Keratinocyte (primary cell): ENCODE results near the gene MCUR1. TPM values are rescaled to one million over a fixed set of nuclear protein-coding genes. Genes with fewer than 3 reads are reported as not detected.
"Not testable (repeated sequence)": the region's sequence is repeated elsewhere in the genome, so short reads cannot be mapped to it uniquely, and the experiment has no call there.

Experiments
- DNase-seq: peaks from one replicate; pipeline ENCODE4 v3.0.0-alpha.2; 2011; ENCODE audit warnings: low read depth, missing footprints, low spot score
- FAIRE-seq: peaks from 2 replicates; lab custom pipeline; 2011; peaks lifted over from hg19 to GRCh38; lab: Jason Lieb, UNC
- H2AFZ ChIP-seq: 2 replicates; pipeline ENCODE4 v1.6.0; 2012; ENCODE audit warnings: low read length, control low read depth, inconsistent platforms; ENCODE audit not compliant: control insufficient read depth
- H3K27ac ChIP-seq: 2 replicates; pipeline ENCODE4 v1.5.1; 2011; ENCODE audit warnings: low read length; ENCODE audit not compliant: control insufficient read depth, insufficient read depth
- H3K27me3 ChIP-seq: 3 replicates; pipeline ENCODE4 v1.6.0; 2011; ENCODE audit warnings: low read length; ENCODE audit not compliant: control insufficient read depth, insufficient read depth; ENCODE audit errors: extremely low read depth
- H3K36me3 ChIP-seq, 2 experiments: 2 replicates in 1 of 2; 3 replicates in 1 of 2; pipeline ENCODE4 v1.5.1; 2011; ENCODE audit warnings: low read length in 2 of 2, mild to moderate bottlenecking in 1 of 2; ENCODE audit not compliant: control insufficient read depth in 2 of 2, insufficient read depth in 2 of 2; ENCODE audit errors: extremely low read depth in 1 of 2
- H3K4me1 ChIP-seq: 3 replicates; pipeline ENCODE4 v1.5.1; 2011; ENCODE audit warnings: low read length; ENCODE audit not compliant: control insufficient read depth, insufficient read depth; ENCODE audit errors: extremely low read depth
- H3K4me2 ChIP-seq: 3 replicates; pipeline ENCODE4 v1.6.0; 2011; ENCODE audit warnings: low read depth, low read length; ENCODE audit not compliant: control insufficient read depth, insufficient read depth; ENCODE audit errors: extremely low read depth
- H3K4me3 ChIP-seq, 3 experiments: fragments of 200-600 bp in 1 of 3; sonication (generic) in 1 of 3; 2 replicates in 2 of 3; 3 replicates in 1 of 3; pipeline ENCODE4 v1.5.1; 2011 to 2016; ENCODE audit warnings: low read length in 3 of 3, mild to moderate bottlenecking in 3 of 3, control low read depth in 2 of 3, inconsistent platforms in 1 of 3, low read depth in 1 of 3, mixed read lengths in 1 of 3, mixed run types in 1 of 3, moderate library complexity in 1 of 3; ENCODE audit not compliant: control insufficient read depth in 2 of 3, insufficient read depth in 2 of 3; ENCODE audit errors: extremely low read depth in 1 of 3
- H3K79me2 ChIP-seq: 2 replicates; pipeline ENCODE4 v1.6.0; 2012; ENCODE audit warnings: low read length; ENCODE audit not compliant: control insufficient read depth, insufficient read depth
- H3K9ac ChIP-seq: 3 replicates; pipeline ENCODE4 v1.6.0; 2011; ENCODE audit warnings: low read length; ENCODE audit not compliant: control insufficient read depth, insufficient read depth; ENCODE audit errors: extremely low read depth
- H3K9me1 ChIP-seq: 3 replicates; pipeline ENCODE4 v1.6.0; 2011; ENCODE audit warnings: low read length; ENCODE audit not compliant: control insufficient read depth, insufficient read depth; ENCODE audit errors: extremely low read depth
- H3K9me3 ChIP-seq: 2 replicates; pipeline ENCODE4 v1.5.1; 2012; ENCODE audit warnings: low read depth, low read length; ENCODE audit not compliant: control insufficient read depth
- H4K20me1 ChIP-seq: 3 replicates; pipeline ENCODE4 v1.6.0; 2011; ENCODE audit warnings: low read length; ENCODE audit not compliant: control insufficient read depth, insufficient read depth; ENCODE audit errors: extremely low read depth
- EZH2 ChIP-seq: IDR thresholded peaks from one replicate; pipeline ENCODE4 v1.6.1; 2012; ENCODE audit warnings: inconsistent platforms, mild to moderate bottlenecking, low read length, moderate library complexity
- dilution Hi-C: fragments of 300-500 bp; cut with MboI; formaldehyde crosslinking; loops from one replicate; pipeline ENCODE4 v1.7.0; 2020; ENCODE audit warnings: low sequenced_read_pairs; ENCODE audit not compliant: extremely low pct_ligation_motif_present
- polyA minus RNA-seq, 3 experiments: library from RNA; depleted of rRNA, polyadenylated mRNA; stranded (reverse); fragments of >200 nt; gene quantifications; 1 replicate in 1 of 3; 2 replicates in 1 of 3; 3 replicates in 1 of 3; pipeline ENCODE4 v1.2.3, GENCODE V29; 2011
- polyA plus RNA-seq, 5 experiments: library from polyadenylated mRNA; depleted of rRNA in 3 of 5; stranded (reverse) in 3 of 5; stranded (forward) in 1 of 5; unstranded in 1 of 5; fragments of >200 nt; gene quantifications; 1 replicate in 1 of 5; 2 replicates in 3 of 5; 3 replicates in 1 of 5; pipeline versions ENCODE4 v1.2.1 to v1.2.3, GENCODE V29; 2011 to 2012; ENCODE audit warnings: missing spikeins in 2 of 5, low read depth in 1 of 5, low replicate concordance in 1 of 5
- TF ChIP-seq, protein P1 (sequence below), 3 experiments: IDR thresholded peaks in 1 of 3; conservative IDR thresholded peaks in 1 of 3; optimal IDR thresholded peaks in 1 of 3; 2 replicates in 2 of 3; 3 replicates in 1 of 3; pipeline versions ENCODE3 to v1.5.1; 2011; ENCODE audit warnings: low read length in 3 of 3, mild to moderate bottlenecking in 3 of 3, moderate library complexity in 2 of 3, control low read depth in 1 of 3, inconsistent platforms in 1 of 3; ENCODE audit not compliant: insufficient read depth in 2 of 3; ENCODE audit errors: extremely low read depth in 1 of 3

Gene MCUR1, protein sequence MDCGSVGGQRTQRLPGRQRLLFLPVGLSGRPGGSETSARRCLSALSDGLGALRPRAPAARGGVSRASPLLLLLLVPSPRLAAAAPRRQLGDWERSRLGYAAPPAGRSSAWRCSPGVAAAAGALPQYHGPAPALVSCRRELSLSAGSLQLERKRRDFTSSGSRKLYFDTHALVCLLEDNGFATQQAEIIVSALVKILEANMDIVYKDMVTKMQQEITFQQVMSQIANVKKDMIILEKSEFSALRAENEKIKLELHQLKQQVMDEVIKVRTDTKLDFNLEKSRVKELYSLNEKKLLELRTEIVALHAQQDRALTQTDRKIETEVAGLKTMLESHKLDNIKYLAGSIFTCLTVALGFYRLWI
- 8.3 to 15.3 TPM (median 12.2 TPM) in 3 replicates for polyA plus RNA-seq
- 41.0 TPM for polyA plus RNA-seq (2011; ENCODE audit: low read depth)
- polyA plus RNA-seq (2011; cell fraction: cytosol; rRNA removed) = 9.6 and 15.4 TPM in 2 replicates
- polyA plus RNA-seq (2011; cell fraction: nucleus; rRNA removed) = 5.6 and 6.3 TPM in 2 replicates
- 11.7 and 13.1 TPM in 2 replicates for polyA plus RNA-seq (2012; ENCODE audit: low replicate concordance)
- 5.1 to 9.4 TPM (median 5.8 TPM) in 3 replicates for polyA minus RNA-seq
- polyA minus RNA-seq (2011; cell fraction: cytosol; rRNA and poly(A)+ RNA removed) = 9.4 TPM
- polyA minus RNA-seq (2011; cell fraction: nucleus; rRNA and poly(A)+ RNA removed) = 3.4 and 4.4 TPM in 2 replicates

DNA sequence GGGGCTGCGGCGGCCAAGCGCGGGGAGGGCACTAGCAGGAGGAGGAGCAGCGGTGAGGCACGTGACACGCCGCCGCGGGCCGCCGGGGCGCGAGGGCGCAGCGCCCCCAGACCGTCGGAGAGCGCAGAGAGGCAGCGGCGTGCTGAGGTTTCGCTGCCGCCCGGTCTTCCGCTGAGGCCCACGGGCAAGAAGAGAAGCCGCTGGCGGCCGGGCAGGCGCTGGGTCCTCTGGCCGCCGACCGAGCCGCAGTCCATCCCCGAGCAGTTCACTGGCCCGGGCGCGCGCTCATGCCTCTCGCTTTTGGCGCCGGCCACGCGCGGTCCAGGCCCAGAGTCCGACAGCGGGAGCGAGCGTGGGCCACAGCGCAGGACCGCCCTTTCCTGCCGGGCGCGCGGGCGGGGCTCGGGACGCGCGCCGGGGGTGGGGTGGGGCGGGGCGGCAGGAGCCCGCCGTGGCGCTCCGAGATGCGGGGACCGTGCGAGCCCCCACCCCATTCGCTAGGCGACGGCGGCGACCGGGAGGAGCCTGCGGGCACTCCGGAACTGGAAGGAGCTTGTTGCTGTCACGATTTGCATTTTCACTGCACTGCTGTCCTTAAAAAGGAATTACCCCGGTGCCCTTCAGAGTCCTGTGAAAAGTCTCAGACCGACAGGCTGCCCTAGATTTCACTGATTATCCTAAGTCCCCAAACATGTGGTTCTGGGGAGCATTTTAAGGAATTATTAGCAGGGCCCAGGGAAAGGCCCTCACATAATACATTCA lies at the start of gene MCUR1:
TSS of gene MCUR1 (minus strand) at position 382 of the 762 bp plus-strand sequence. CDS start at position 254, 128 bp downstream.
- dilution Hi-C loops = no loop called here
- Histone ChIP-seq H3K27me3 (no peaks in the 10 kb centered on the region), H3K79me2 (peaks cover 30% of the 10 kb centered on the region), H3K9me1 (no peaks in the 10 kb centered on the region), H2AFZ (peak within 1 kb of the TSS; percentile 85), H3K4me2 (peak within 1 kb of the TSS; percentile 93), H4K20me1 (no peaks in the 10 kb centered on the region), H3K27ac (peak within 1 kb of the TSS; percentile 78), H3K4me3 (peak within 1 kb of the TSS; percentile 83 to 93 (median 93)), H3K9me3 (no peaks in the 10 kb centered on the region), H3K36me3 (no peaks in the 10 kb centered on the region), H3K9ac (peak within 1 kb of the TSS; percentile 83), H3K4me1 (peaks cover 18% of the 10 kb centered on the region)
- DNase-seq (no peak), FAIRE-seq (no peak)
- TF ChIP-seq, protein P1, sequence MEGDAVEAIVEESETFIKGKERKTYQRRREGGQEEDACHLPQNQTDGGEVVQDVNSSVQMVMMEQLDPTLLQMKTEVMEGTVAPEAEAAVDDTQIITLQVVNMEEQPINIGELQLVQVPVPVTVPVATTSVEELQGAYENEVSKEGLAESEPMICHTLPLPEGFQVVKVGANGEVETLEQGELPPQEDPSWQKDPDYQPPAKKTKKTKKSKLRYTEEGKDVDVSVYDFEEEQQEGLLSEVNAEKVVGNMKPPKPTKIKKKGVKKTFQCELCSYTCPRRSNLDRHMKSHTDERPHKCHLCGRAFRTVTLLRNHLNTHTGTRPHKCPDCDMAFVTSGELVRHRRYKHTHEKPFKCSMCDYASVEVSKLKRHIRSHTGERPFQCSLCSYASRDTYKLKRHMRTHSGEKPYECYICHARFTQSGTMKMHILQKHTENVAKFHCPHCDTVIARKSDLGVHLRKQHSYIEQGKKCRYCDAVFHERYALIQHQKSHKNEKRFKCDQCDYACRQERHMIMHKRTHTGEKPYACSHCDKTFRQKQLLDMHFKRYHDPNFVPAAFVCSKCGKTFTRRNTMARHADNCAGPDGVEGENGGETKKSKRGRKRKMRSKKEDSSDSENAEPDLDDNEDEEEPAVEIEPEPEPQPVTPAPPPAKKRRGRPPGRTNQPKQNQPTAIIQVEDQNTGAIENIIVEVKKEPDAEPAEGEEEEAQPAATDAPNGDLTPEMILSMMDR (optimal IDR thresholded peaks at IDR 0.05 in 1 of 3, IDR thresholded peaks at IDR 0.05 in 1 of 3, conservative IDR thresholded peaks at IDR 0.05 in 1 of 3; ENCODE audit: extremely low read depth in 1 of 3, insufficient read depth in 2 of 3, low read length in 3 of 3) = peak in 1 of 3 experiments; percentile 59
- TF ChIP-seq EZH2 = no peak

DNA sequence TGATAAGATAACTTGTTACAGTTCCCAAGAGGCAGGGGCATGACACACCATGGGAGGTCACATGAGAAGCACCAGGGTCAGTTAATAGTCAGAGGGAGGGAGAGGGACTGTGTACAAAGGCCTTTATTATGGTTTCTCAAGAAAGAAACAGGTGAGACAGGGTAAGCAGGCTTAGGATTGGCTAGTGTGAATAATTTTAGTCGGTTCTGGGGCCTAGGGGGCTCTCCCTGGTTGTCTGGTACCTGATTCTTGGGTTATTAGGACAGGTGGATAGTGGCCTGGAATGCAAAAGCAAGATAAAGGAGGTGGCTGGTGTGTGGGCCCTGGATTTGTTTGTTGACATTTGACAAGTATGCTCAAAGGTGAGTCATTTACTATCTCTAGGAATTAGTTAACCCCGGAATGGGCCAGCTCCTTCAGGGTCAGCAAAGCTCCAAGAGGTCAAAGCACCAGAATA lies 49.4 kb upstream of the MCUR1 start:
- Histone ChIP-seq H3K79me2 (no peaks in the 10 kb centered on the region), H3K9me1 (no peaks in the 10 kb centered on the region), H3K4me1 (no peaks in the 10 kb centered on the region), H4K20me1 (no peaks in the 10 kb centered on the region), H3K27me3 (peaks cover 6% of the 10 kb centered on the region), H3K4me2 (no peak overlapping the region), H3K9ac (no peak overlapping the region), H2AFZ (no peak overlapping the region), H3K9me3 (no peaks in the 10 kb centered on the region), H3K36me3 (no peaks in the 10 kb centered on the region), H3K27ac (no peak overlapping the region), H3K4me3 (no peak overlapping the region)
- DNase-seq (no peak), FAIRE-seq (no peak)
- dilution Hi-C loops = no loop called here
- TF ChIP-seq, protein P1 (optimal IDR thresholded peaks at IDR 0.05 in 1 of 3, IDR thresholded peaks at IDR 0.05 in 1 of 3, conservative IDR thresholded peaks at IDR 0.05 in 1 of 3; ENCODE audit: extremely low read depth in 1 of 3, insufficient read depth in 2 of 3, low read length in 3 of 3) = no peak
- TF ChIP-seq EZH2 = no peak

DNA sequence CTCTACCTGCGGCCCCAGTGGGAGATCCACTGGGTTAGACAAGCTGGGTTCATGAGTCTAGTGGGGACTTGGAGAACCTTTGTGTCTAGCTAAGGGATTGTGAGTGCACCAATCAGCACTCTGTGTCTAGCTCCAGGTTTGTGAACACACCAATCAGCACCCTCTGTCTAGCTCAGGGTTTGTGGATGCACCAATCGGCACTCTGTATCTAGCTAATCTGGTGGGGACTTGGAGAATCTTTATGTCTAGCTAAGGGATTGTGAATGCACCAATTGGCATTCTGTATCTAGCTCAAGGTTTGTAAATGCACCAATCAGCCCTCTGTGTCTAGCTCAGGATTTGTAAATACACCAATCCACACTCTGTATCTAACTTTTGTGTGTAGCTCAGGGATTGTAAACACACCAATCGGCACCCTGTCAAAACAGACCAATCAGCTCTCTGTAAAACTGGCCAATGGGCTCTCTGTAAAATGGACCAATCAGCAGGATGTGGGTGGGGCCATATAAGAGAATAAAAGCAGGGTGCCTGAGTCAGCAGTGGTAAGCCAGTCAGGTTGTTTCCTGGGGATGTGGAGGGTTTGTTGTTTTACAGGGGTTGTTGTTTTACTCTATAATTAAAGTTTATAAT lies 46.3 kb upstream of the MCUR1 start:
- peak overlapping the region; percentile 49 for H3K4me2 ChIP-seq
- H3K4me1 ChIP-seq, H3K36me3 ChIP-seq, H3K27ac ChIP-seq, H4K20me1 ChIP-seq, dilution Hi-C loops, H3K9me1 ChIP-seq, H3K4me3 ChIP-seq, FAIRE-seq, H3K27me3 ChIP-seq, H2AFZ ChIP-seq, H3K79me2 ChIP-seq, H3K9me3 ChIP-seq, H3K9ac ChIP-seq, DNase-seq: not testable (repeated sequence)
